Astrocyte of the spinal cord (primary cell): ENCODE results near the gene CC2D2B.
"Not testable (repeated sequence)": the region's sequence is repeated elsewhere in the genome, so short reads cannot be mapped to it uniquely, and the experiment has no call there.

Experiments used
- DNase-seq: peaks from one replicate; pipeline ENCODE4 v3.0.0; 2011; ENCODE audit warnings: low read depth, low spot score
- H3K4me3 ChIP-seq: 2 replicates; pipeline ENCODE4 v1.5.1; 2011; ENCODE audit warnings: low read depth, mild to moderate bottlenecking, low read length, moderate library complexity
- CTCF ChIP-seq: IDR thresholded peaks from 2 replicates; pipeline ENCODE4 v1.5.1; 2012; ENCODE audit warnings: low read depth, mild to moderate bottlenecking, low read length, inconsistent platforms
- in situ Hi-C: cut with HindIII; loops from 2 replicates; pipeline ENCODE4 v1.10.0; 2017; ENCODE audit warnings: low sequenced_read_pairs

CC2D2B gene

GRCh38 chr10:95963991-95964389 lies 56.2 kb downstream of the CC2D2B start:
- DNase-seq = no peak
- no peak for TF ChIP-seq CTCF
- in situ Hi-C loops = no loop called here
- no peak overlapping the region for H3K4me3 ChIP-seq

GRCh38 chr10:95964756-95965155 lies 57.0 kb downstream of the CC2D2B start:
- DNase-seq = no peak
- no peak overlapping the region for H3K4me3 ChIP-seq
- in situ Hi-C loops = no loop called here
- TF ChIP-seq CTCF = no peak

DNA sequence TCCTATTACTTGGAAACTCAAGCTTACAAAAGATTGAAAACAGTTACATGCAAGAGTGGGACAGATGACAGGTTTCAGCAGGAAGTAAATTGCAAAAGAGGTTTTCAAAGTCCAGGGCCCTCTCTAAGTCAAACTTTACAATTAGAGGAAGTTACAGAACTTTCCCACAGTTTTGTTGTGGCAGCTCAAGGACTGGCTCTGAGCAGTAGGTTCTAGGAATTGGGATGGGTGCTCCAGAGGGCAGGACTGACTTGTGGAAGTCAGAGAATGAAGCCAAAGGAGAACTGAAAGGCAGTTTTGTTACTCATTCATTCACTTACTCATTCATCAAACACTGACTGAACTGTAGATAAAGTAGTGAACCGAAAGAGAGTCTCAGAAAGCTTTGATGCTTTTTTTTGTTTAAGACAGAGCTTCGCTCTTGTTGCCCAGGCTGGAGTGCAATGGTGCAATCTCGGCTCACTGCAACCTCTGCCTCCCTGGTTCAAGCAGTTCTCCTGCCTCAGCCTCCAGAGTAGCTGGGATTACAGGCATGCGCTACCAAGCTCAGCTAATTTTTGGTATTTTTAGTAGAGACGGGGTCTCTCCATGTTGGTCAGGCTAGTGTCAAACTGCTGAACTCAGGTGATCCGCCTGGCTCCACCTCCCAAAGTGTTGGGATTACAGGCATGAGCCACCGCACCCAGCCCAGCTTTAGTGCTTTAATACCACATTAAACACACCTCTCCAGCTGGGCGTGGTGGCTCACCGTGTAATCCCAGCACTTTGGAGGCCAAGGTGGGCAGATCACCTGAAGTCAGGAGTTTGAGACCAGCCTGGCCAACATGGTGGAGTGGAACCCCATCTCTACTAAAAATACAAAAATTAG lies 68.8 kb downstream of the CC2D2B start:
- DNase-seq = no peak
- no peak for TF ChIP-seq CTCF
- in situ Hi-C loops = no loop called here

DNA sequence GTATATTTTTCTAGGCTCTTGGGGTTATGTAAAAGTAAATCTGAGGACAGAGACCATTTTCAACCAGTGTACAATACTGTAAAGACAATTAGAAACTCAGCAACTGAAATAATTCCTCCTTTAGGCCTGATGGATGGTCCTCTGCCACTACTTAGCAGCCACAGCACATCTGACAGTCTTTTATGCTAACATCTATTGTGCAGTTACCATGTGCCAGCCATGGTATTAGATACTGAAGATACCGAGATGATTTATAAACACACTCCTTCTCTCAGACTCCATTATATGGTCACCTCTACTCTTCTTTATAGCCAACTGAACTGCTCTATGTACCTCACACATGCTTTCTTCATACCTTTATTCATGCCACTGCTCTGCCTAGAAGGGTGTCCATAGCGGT lies 74.4 kb downstream of the CC2D2B start:
- in situ Hi-C loops = no loop called here
- H3K4me3 ChIP-seq = no peak overlapping the region

More for the DNA sequence above, 68.8 kb downstream of the CC2D2B start:
- H3K4me3 ChIP-seq = no peak overlapping the region

DNA sequence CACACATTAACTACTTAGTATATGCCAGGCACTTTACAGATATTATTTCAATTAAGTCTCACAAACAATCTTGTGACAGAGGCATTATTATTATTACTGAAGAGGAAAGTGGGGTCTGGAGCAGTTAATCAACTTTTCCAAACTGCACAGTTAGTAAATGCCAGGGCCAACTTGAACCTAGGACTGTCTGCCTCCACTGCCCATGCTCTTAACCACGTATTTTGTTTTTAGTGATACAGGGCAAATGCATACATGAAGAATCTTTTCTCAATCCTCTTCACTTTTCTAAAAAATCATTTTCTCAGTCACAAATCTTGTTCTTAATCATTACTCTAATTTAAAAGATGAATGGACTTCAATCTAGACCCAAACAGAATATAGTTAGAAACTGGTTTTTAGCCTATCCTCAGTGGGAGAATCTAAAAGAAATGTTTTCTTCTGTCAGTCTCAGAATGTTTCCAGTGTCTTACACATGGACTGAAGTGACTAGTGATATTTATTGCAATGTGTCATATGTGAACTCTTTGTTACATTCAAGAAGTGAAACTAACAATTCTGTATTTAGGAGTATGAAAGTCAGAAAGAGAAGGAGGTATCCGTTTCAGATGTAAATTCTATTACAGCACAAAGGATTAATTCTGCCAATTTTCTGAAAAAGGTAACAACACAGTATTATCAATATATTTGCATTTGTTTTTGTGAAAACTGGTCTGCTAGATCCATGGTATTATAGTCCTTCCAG lies 80.1 kb downstream of the CC2D2B start:
- in situ Hi-C loops = no loop called here
- H3K4me3 ChIP-seq = no peak overlapping the region
- no peak for DNase-seq
- no peak for TF ChIP-seq CTCF

More for the DNA sequence above, 74.4 kb downstream of the CC2D2B start:
- no peak for DNase-seq
- TF ChIP-seq CTCF = no peak

DNA sequence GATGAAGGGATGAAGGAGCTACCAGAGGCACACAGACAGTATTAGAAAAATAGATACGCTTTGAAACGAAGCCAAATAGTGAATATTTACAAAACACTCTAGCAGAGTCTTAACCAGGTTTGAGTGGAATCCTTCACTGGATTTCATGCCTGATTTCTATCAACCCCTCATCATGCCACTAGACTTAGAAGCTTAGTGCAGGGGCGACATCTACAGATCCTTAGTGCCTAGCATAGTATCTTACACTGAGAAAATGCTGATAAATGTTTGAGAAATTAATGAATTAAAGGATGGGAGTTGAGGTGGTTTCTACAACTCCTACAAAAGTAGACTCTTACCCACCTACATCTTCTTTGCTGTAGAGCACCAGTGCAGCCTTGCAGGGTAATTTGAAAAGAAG lies 80.9 kb downstream of the CC2D2B start:
- TF ChIP-seq CTCF = no peak
- in situ Hi-C loops = no loop called here
- DNase-seq = no peak
- no peak overlapping the region for H3K4me3 ChIP-seq

- H3K4me3 ChIP-seq, DNase-seq, in situ Hi-C loops: not testable (repeated sequence)
Measured at GRCh38 chr10:95994376-95994775, 86.6 kb downstream of the CC2D2B start.
